HEK293 (cell line): Measurements from ENCODE around the gene FAM234B.

Source experiments
- BCL11A ChIP-seq: fragments of 450-650 bp; formaldehyde crosslinking; IDR thresholded peaks from 2 replicates; pipeline ENCODE4 v1.5.1; 2016; ENCODE audit warnings: low read depth, missing biosample characterization, missing genetic modification characterization
- INSM2 ChIP-seq: fragments of 450-650 bp; formaldehyde crosslinking; IDR thresholded peaks from 2 replicates; pipeline ENCODE4 v1.5.1; 2016; ENCODE audit warnings: missing biosample characterization, missing genetic modification characterization
- KLF7 ChIP-seq: fragments of 450-650 bp; formaldehyde crosslinking; IDR thresholded peaks from 2 replicates; pipeline ENCODE4 v1.5.1; 2016; ENCODE audit warnings: missing biosample characterization, missing genetic modification characterization, borderline replicate concordance
- OSR2 ChIP-seq: fragments of 450-650 bp; formaldehyde crosslinking; IDR thresholded peaks from 2 replicates; pipeline ENCODE4 v1.5.1; 2016; ENCODE audit warnings: missing biosample characterization, missing genetic modification characterization
- OVOL3 ChIP-seq: fragments of 450-650 bp; formaldehyde crosslinking; IDR thresholded peaks from 2 replicates; pipeline ENCODE4 v1.5.1; 2016; ENCODE audit warnings: missing biosample characterization, missing genetic modification characterization
- PRDM6 ChIP-seq: fragments of 450-650 bp; formaldehyde crosslinking; IDR thresholded peaks from 2 replicates; pipeline ENCODE4 v1.5.1; 2017; ENCODE audit warnings: missing biosample characterization, missing genetic modification characterization
- SCRT2 ChIP-seq: fragments of 450-650 bp; formaldehyde crosslinking; IDR thresholded peaks from 2 replicates; pipeline ENCODE4 v1.5.1; 2016; ENCODE audit warnings: missing biosample characterization, missing genetic modification characterization
- SP3 ChIP-seq: fragments of 450-650 bp; formaldehyde crosslinking; IDR thresholded peaks from 2 replicates; pipeline ENCODE4 v1.5.1; 2016; ENCODE audit warnings: missing biosample characterization, missing genetic modification characterization
- SP7 ChIP-seq: fragments of 450-650 bp; formaldehyde crosslinking; IDR thresholded peaks from 2 replicates; pipeline ENCODE4 v1.5.1; 2016; ENCODE audit warnings: missing biosample characterization, missing genetic modification characterization
- ZBTB11 ChIP-seq: fragments of 450-650 bp; formaldehyde crosslinking; conservative IDR thresholded peaks from 2 replicates; pipeline ENCODE4 v1.5.1; 2016; ENCODE audit warnings: low read depth, missing biosample characterization, missing genetic modification characterization
- ZBTB6 ChIP-seq: fragments of 450-650 bp; formaldehyde crosslinking; IDR thresholded peaks from 2 replicates; pipeline ENCODE4 v1.5.1; 2017; ENCODE audit warnings: missing biosample characterization, missing genetic modification characterization
- ZBTB7A ChIP-seq: fragments of 450-650 bp; formaldehyde crosslinking; IDR thresholded peaks from 2 replicates; pipeline ENCODE4 v1.5.1; 2016; ENCODE audit warnings: low read depth, missing biosample characterization, missing genetic modification characterization
- ZFHX2 ChIP-seq: fragments of 450-650 bp; formaldehyde crosslinking; conservative IDR thresholded peaks from 2 replicates; pipeline ENCODE4 v1.5.1; 2016; ENCODE audit warnings: missing biosample characterization, missing genetic modification characterization
- ZFP37 ChIP-seq: fragments of 450-650 bp; formaldehyde crosslinking; IDR thresholded peaks from 2 replicates; pipeline ENCODE4 v1.5.1; 2016; ENCODE audit warnings: missing biosample characterization, missing genetic modification characterization
- ZNF24 ChIP-seq: fragments of 450-650 bp; formaldehyde crosslinking; IDR thresholded peaks from 2 replicates; pipeline ENCODE4 v1.5.1; 2016; ENCODE audit warnings: missing biosample characterization, missing genetic modification characterization
- ZNF311 ChIP-seq: fragments of 450-650 bp; formaldehyde crosslinking; IDR thresholded peaks from 2 replicates; pipeline ENCODE4 v1.5.1; 2017; ENCODE audit warnings: missing biosample characterization, missing genetic modification characterization, borderline replicate concordance
- ZNF335 ChIP-seq: fragments of 450-650 bp; formaldehyde crosslinking; conservative IDR thresholded peaks from 2 replicates; pipeline ENCODE4 v1.5.1; 2016; ENCODE audit warnings: missing biosample characterization, missing genetic modification characterization
- ZNF341 ChIP-seq: fragments of 450-650 bp; formaldehyde crosslinking; IDR thresholded peaks from 2 replicates; pipeline ENCODE4; 2016; ENCODE audit warnings: low read depth, missing biosample characterization, missing genetic modification characterization
- ZNF366 ChIP-seq: fragments of 450-650 bp; formaldehyde crosslinking; conservative IDR thresholded peaks from 2 replicates; pipeline ENCODE4 v1.5.1; 2016; ENCODE audit warnings: missing biosample characterization, missing genetic modification characterization
- ZNF548 ChIP-seq: fragments of 450-650 bp; formaldehyde crosslinking; IDR thresholded peaks from 2 replicates; pipeline ENCODE4 v1.5.1; 2016; ENCODE audit warnings: missing biosample characterization, missing genetic modification characterization
- ZNF560 ChIP-seq: fragments of 450-650 bp; formaldehyde crosslinking; IDR thresholded peaks from 2 replicates; pipeline ENCODE4 v1.5.1; 2017; ENCODE audit warnings: missing biosample characterization, missing genetic modification characterization, borderline replicate concordance
- ZNF571 ChIP-seq: fragments of 450-650 bp; formaldehyde crosslinking; IDR thresholded peaks from 2 replicates; pipeline ENCODE4 v1.5.0; 2017; ENCODE audit warnings: missing biosample characterization, missing genetic modification characterization
- ZNF596 ChIP-seq: fragments of 450-650 bp; IDR thresholded peaks from 2 replicates; pipeline ENCODE4 v1.5.0; 2018; ENCODE audit warnings: missing biosample characterization, mild to moderate bottlenecking, missing genetic modification characterization, moderate library complexity
- ZNF623 ChIP-seq: fragments of 450-650 bp; formaldehyde crosslinking; IDR thresholded peaks from 2 replicates; pipeline ENCODE4 v1.5.1; 2016; ENCODE audit warnings: missing biosample characterization, missing genetic modification characterization
- ZNF629 ChIP-seq: fragments of 450-650 bp; formaldehyde crosslinking; IDR thresholded peaks from 2 replicates; pipeline ENCODE4 v1.5.1; 2017; ENCODE audit warnings: missing biosample characterization, missing genetic modification characterization
- ZNF670 ChIP-seq: fragments of 450-650 bp; formaldehyde crosslinking; IDR thresholded peaks from 2 replicates; pipeline ENCODE4 v1.5.1; 2016; ENCODE audit warnings: missing biosample characterization, missing genetic modification characterization, low read depth
- ZNF701 ChIP-seq: fragments of 450-650 bp; formaldehyde crosslinking; IDR thresholded peaks from 2 replicates; pipeline ENCODE4 v1.5.1; 2016; ENCODE audit warnings: missing biosample characterization, missing genetic modification characterization
- ZNF707 ChIP-seq: fragments of 450-650 bp; formaldehyde crosslinking; IDR thresholded peaks from 2 replicates; pipeline ENCODE4 v1.5.1; 2016; ENCODE audit warnings: missing biosample characterization, missing genetic modification characterization
- ZNF837 ChIP-seq: fragments of 450-650 bp; formaldehyde crosslinking; IDR thresholded peaks from 2 replicates; pipeline ENCODE4 v1.5.1; 2016; ENCODE audit warnings: missing biosample characterization, missing genetic modification characterization
- ZSCAN30 ChIP-seq: fragments of 450-650 bp; IDR thresholded peaks from 2 replicates; pipeline ENCODE4 v1.5.1; 2018; ENCODE audit warnings: missing biosample characterization, mild to moderate bottlenecking, missing genetic modification characterization, moderate library complexity
- TF ChIP-seq, protein P1 (sequence below): fragments of 450-650 bp; formaldehyde crosslinking; IDR thresholded peaks from 2 replicates; pipeline ENCODE4 v1.5.1; 2016; ENCODE audit warnings: missing biosample characterization, missing genetic modification characterization
- TF ChIP-seq, protein P2 (sequence below): fragments of 450-650 bp; formaldehyde crosslinking; IDR thresholded peaks from 2 replicates; pipeline ENCODE4 v1.5.1; 2016; ENCODE audit warnings: missing biosample characterization, missing genetic modification characterization

The FAM234B gene

GRCh38 chr12:13101821-13102375, 57.7 kb downstream of the FAM234B start (continued):
- TF ChIP-seq ZBTB7A (tag by site-specific recombination) (no peak), ZNF837 (tag by site-specific recombination) (no peak), ZBTB6 (tag by site-specific recombination) (no peak), SCRT2 (tag by site-specific recombination) (peak; percentile 17), ZNF596 (tag by site-specific recombination) (no peak), SP3 (tag by site-specific recombination) (no peak), ZFHX2 (no peak), ZNF366 (tag by site-specific recombination) (no peak), ZNF24 (tag by site-specific recombination) (no peak), ZNF629 (tag by site-specific recombination) (no peak; the same call in 1 of the 2 replicates), ZNF311 (tag by site-specific recombination) (no peak), ZNF623 (tag by site-specific recombination) (no peak), ZNF670 (tag by site-specific recombination) (no peak), KLF7 (tag by site-specific recombination) (no peak), INSM2 (tag by site-specific recombination) (no peak), SP7 (tag by site-specific recombination) (peak; percentile 87), BCL11A (tag by site-specific recombination) (no peak), ZNF548 (tag by site-specific recombination) (no peak), PRDM6 (tag by site-specific recombination) (peak; percentile 75), ZNF335 (peak; percentile 85), OSR2 (0 out of 2 replicates have a peak, but pooled peaks have one; percentile 40), ZNF341 (tag by site-specific recombination) (no peak), ZNF571 (tag by site-specific recombination) (no peak), ZNF701 (tag by site-specific recombination) (no peak), ZSCAN30 (tag by site-specific recombination) (peak; percentile 52), ZBTB11 (no peak), ZNF707 (tag by site-specific recombination) (no peak), ZFP37 (tag by site-specific recombination) (no peak), ZNF560 (tag by site-specific recombination) (no peak), OVOL3 (tag by site-specific recombination) (no peak)
- TF ChIP-seq, protein P1, sequence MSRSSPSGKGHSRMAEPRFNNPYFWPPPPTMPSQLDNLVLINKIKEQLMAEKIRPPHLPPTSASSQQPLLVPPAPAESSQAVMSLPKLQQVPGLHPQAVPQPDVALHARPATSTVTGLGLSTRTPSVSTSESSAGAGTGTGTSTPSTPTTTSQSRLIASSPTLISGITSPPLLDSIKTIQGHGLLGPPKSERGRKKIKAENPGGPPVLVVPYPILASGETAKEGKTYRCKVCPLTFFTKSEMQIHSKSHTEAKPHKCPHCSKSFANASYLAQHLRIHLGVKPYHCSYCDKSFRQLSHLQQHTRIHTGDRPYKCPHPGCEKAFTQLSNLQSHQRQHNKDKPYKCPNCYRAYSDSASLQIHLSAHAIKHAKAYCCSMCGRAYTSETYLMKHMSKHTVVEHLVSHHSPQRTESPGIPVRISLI (tag by site-specific recombination), result no peak
- TF ChIP-seq, protein P2, sequence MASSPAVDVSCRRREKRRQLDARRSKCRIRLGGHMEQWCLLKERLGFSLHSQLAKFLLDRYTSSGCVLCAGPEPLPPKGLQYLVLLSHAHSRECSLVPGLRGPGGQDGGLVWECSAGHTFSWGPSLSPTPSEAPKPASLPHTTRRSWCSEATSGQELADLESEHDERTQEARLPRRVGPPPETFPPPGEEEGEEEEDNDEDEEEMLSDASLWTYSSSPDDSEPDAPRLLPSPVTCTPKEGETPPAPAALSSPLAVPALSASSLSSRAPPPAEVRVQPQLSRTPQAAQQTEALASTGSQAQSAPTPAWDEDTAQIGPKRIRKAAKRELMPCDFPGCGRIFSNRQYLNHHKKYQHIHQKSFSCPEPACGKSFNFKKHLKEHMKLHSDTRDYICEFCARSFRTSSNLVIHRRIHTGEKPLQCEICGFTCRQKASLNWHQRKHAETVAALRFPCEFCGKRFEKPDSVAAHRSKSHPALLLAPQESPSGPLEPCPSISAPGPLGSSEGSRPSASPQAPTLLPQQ (tag by site-specific recombination), result no peak
